GM23338 (cell line): Measurements from ENCODE around the gene PI4K2A. TPM values are rescaled to one million over a fixed set of nuclear protein-coding genes. Genes with fewer than 3 reads are reported as not detected.

Source experiments
- ATAC-seq: fragments of 200-7000 bp; cut with Tn5 transposase; 3 replicates; pipeline ENCODE4 v1.9.1; 2020
- DNase-seq: peaks from one replicate; pipeline ENCODE4 v3.0.0-alpha.2; 2015; ENCODE audit warnings: low spot score
- H2AFZ ChIP-seq: fragments of 200-600 bp; sonication (generic); 2 replicates; pipeline ENCODE4 v1.8.0; 2016; ENCODE audit warnings: antibody characterized with exemption, mild to moderate bottlenecking, moderate library complexity
- H3F3A ChIP-seq: fragments of 200-600 bp; sonication (generic); replicated peaks from 2 replicates; pipeline ENCODE4 v1.8.0; 2017; ENCODE audit warnings: antibody characterized with exemption, mixed run types, low read depth
- H3K27ac ChIP-seq: fragments of 200-600 bp; sonication (generic); 2 replicates; pipeline ENCODE4 v1.6.1; 2016; ENCODE audit warnings: low read depth
- H3K27me3 ChIP-seq: fragments of 200-600 bp; sonication (generic); 2 replicates; pipeline ENCODE4 v1.8.0; 2016; ENCODE audit warnings: mild to moderate bottlenecking, mixed run types, moderate library complexity; ENCODE audit not compliant: insufficient read depth
- H3K36me3 ChIP-seq: fragments of 200-600 bp; sonication (generic); 2 replicates; pipeline ENCODE4 v1.8.0; 2016; ENCODE audit warnings: mild to moderate bottlenecking; ENCODE audit not compliant: insufficient read depth
- H3K4me1 ChIP-seq: fragments of 200-600 bp; sonication (generic); 2 replicates; pipeline ENCODE4 v1.8.0; 2016; ENCODE audit warnings: mild to moderate bottlenecking, moderate library complexity; ENCODE audit not compliant: insufficient read depth
- H3K4me2 ChIP-seq: fragments of 200-600 bp; sonication (generic); 2 replicates; pipeline ENCODE4 v1.7.1; 2017; ENCODE audit warnings: mixed run types
- H3K4me3 ChIP-seq: fragments of 200-600 bp; sonication (generic); 2 replicates; pipeline ENCODE4 v1.6.1; 2016; ENCODE audit warnings: mixed run types
- H3K79me2 ChIP-seq: fragments of 200-600 bp; sonication (generic); replicated peaks from 2 replicates; pipeline ENCODE4 v1.8.0; 2017; ENCODE audit warnings: mild to moderate bottlenecking; ENCODE audit not compliant: insufficient read depth
- H3K9me2 ChIP-seq: fragments of 200-600 bp; sonication (generic); 2 replicates; pipeline ENCODE4 v1.8.0; 2017; ENCODE audit not compliant: insufficient read depth
- H4K20me1 ChIP-seq: fragments of 200-600 bp; sonication (generic); replicated peaks from 2 replicates; pipeline ENCODE4 v1.8.0; 2017; ENCODE audit warnings: mild to moderate bottlenecking; ENCODE audit not compliant: insufficient read depth
- H3K27ac Mint-ChIP-seq: 2 replicates; pipeline ENCODE4 v1.8.0; 2020; ENCODE audit warnings: inconsistent platforms, mild to moderate bottlenecking, moderate library complexity, mixed read lengths
- H3K27me3 Mint-ChIP-seq: 3 replicates; pipeline ENCODE4 v1.8.0; 2022; ENCODE audit warnings: low read depth, mild to moderate bottlenecking, moderate library complexity, mixed read lengths, inconsistent platforms; ENCODE audit not compliant: insufficient read depth, poor library complexity
- H3K36me3 Mint-ChIP-seq: 3 replicates; pipeline ENCODE4 v1.8.0; 2021; ENCODE audit warnings: low read depth, mild to moderate bottlenecking, inconsistent platforms, moderate library complexity, mixed read lengths
- H3K4me1 Mint-ChIP-seq: 3 replicates; pipeline ENCODE4 v1.8.0; 2020; ENCODE audit warnings: mild to moderate bottlenecking, inconsistent platforms, mixed read lengths
- H3K4me3 Mint-ChIP-seq: 3 replicates; pipeline ENCODE4 v1.8.0; 2021; ENCODE audit warnings: moderate library complexity, mild to moderate bottlenecking, inconsistent platforms, mixed read lengths
- H3K9me3 Mint-ChIP-seq: 3 replicates; pipeline ENCODE4 v1.8.0; 2020; ENCODE audit warnings: moderate library complexity, mild to moderate bottlenecking, inconsistent platforms, mixed read lengths
- CTCF ChIP-seq, 2 experiments: fragments of 200-600 bp in 1 of 2; sonication (generic) in 1 of 2; conservative IDR thresholded peaks; 2 replicates each; pipeline versions ENCODE4 v1.5.1 to v1.6.1; 2016 to 2017; ENCODE audit warnings: antibody characterized with exemption in 2 of 2, low read depth in 2 of 2, mild to moderate bottlenecking in 2 of 2, moderate library complexity in 1 of 2
- POLR2AphosphoS5 ChIP-seq: IDR thresholded peaks from 2 replicates; pipeline ENCODE4 v1.6.1; 2016; ENCODE audit warnings: antibody characterized with exemption, low read depth
- STAT1 ChIP-seq: IDR thresholded peaks from one replicate; pipeline ENCODE4 v1.6.1; 2016; ENCODE audit warnings: antibody characterized with exemption; ENCODE audit not compliant: unreplicated experiment
- ZNF114 ChIP-seq: fragments of 250-450 bp; sonication (Bioruptor Pico); IDR thresholded peaks from 2 replicates; pipeline ENCODE4 v1.5.0; 2020; ENCODE audit warnings: mild to moderate bottlenecking, moderate library complexity
- polyA plus RNA-seq: library from polyadenylated mRNA; unstranded; fragments of >200 nt; fragmentation: Nextera tagmentation; extraction: Ambion mirVana; gene quantifications from 2 replicates; pipeline ENCODE4 v1.2.1, GENCODE V29; 2016
- total RNA-seq: library from RNA; depleted of rRNA; stranded (reverse); fragments of >200 nt; shearing (Covaris generic); gene quantifications from 2 replicates; pipeline ENCODE4 v1.2.3, GENCODE V29; 2014
- TF ChIP-seq, protein P1 (sequence below): IDR thresholded peaks from 2 replicates; pipeline ENCODE4 v1.6.1; 2016; ENCODE audit warnings: antibody characterized with exemption

The PI4K2A gene
- total and polyA plus RNA-seq, 2 experiments from 2014 or later, result 8.1 to 29.2 TPM

DNA sequence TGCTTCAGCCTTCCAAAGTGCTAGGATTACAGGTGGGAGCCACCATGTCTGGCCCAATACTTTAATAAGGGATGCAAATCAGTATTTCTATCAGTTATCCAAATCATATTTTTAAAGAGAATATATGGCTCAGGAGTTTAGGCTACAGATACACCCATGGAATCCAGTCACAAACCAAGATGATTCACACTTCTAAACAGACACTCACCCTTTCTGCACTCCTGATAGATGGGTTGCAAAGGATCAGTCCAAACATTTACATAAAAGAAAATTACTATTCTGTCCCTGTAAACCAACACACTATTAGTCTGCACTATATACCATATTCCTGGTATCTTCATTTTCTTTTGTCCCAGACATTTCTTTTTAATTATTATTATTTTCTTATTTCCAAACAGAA, 9.4 kb upstream of the PI4K2A start:
- Mint-ChIP-seq H3K4me1 (peaks cover 6% of the 10 kb centered on the region; the same call in 2 of the 3 replicates), H3K4me3 (no peak overlapping the region), H3K36me3 (no peaks in the 10 kb centered on the region), H3K27me3 (peaks cover 5% of the 10 kb centered on the region), H3K9me3 (no peaks in the 10 kb centered on the region), H3K27ac (no peak overlapping the region)
- no peak for DNase-seq
- ATAC-seq, result no peak
- H2AFZ ChIP-seq, result no peak overlapping the region
- H3K9me2 ChIP-seq, result no peaks in the 10 kb centered on the region
- no peak overlapping the region for H3K4me2 ChIP-seq
- H3K4me3 ChIP-seq, result no peak overlapping the region
- no peaks in the 10 kb centered on the region for H3F3A ChIP-seq
- peaks cover 26% of the 10 kb centered on the region for H3K79me2 ChIP-seq
- no peak for TF ChIP-seq ZNF114
- no peak overlapping the region for H3K27ac ChIP-seq
- H3K27me3 ChIP-seq, result no peaks in the 10 kb centered on the region
- H3K36me3 ChIP-seq, result no peaks in the 10 kb centered on the region
- 0 out of 2 replicates have a peak, but pooled peaks cover 3% of the 10 kb centered on the region for H3K4me1 ChIP-seq
- peaks cover 4% of the 10 kb centered on the region for H4K20me1 ChIP-seq

- H3K36me3 Mint-ChIP-seq, result no peaks in the 10 kb centered on the region
- Histone ChIP-seq H3F3A (no peaks in the 10 kb centered on the region), H3K36me3 (no peaks in the 10 kb centered on the region), H3K27ac (peak within 1 kb of the TSS; percentile 82), H3K4me1 (0 out of 2 replicates have a peak, but pooled peaks cover 3% of the 10 kb centered on the region), H3K27me3 (no peaks in the 10 kb centered on the region), H2AFZ (peak within 1 kb of the TSS; percentile 80), H3K79me2 (peaks cover 20% of the 10 kb centered on the region), H3K4me3 (peak within 1 kb of the TSS; percentile 74), H3K4me2 (peak within 1 kb of the TSS; percentile 73), H3K9me2 (no peaks in the 10 kb centered on the region), H4K20me1 (0 out of 2 replicates have a peak, but pooled peaks cover under 1% of the 10 kb centered on the region)
- peaks cover 5% of the 10 kb centered on the region for H3K27me3 Mint-ChIP-seq
- H3K27ac Mint-ChIP-seq, result peak within 1 kb of the TSS; percentile 98
- H3K9me3 Mint-ChIP-seq, result no peaks in the 10 kb centered on the region
- ATAC-seq (peak; percentile 96), DNase-seq (peak; percentile 98)
- peaks cover 6% of the 10 kb centered on the region; the same call in 2 of the 3 replicates for H3K4me1 Mint-ChIP-seq
- peak within 1 kb of the TSS; percentile 97 for H3K4me3 Mint-ChIP-seq
- TF ChIP-seq STAT1 (no peak), POLR2AphosphoS5 (peak; percentile 71)
Measured at GRCh38 chr10:97632949-97633884, 7.3 kb upstream of the PI4K2A start, which contains the start of gene MORN4. Gene MORN4 (minus strand): TSS chr10:97633500. CDS start chr10:97619653, 13,847 bp downstream.

GRCh38 chr10:97633921-97634320, 6.5 kb upstream of the PI4K2A start:
- DNase-seq (peak; percentile 54), ATAC-seq (peak; percentile 12)
- H3K27ac ChIP-seq, result peak overlapping the region; percentile 64; the same call in 1 of the 2 replicates
- H3F3A ChIP-seq, result no peaks in the 10 kb centered on the region
- H3K9me2 ChIP-seq, result no peaks in the 10 kb centered on the region
- H3K27ac Mint-ChIP-seq, result peak overlapping the region; percentile 98
- peak overlapping the region; percentile 80 for H2AFZ ChIP-seq
- no peaks in the 10 kb centered on the region for H3K36me3 Mint-ChIP-seq
- peaks cover 5% of the 10 kb centered on the region for H3K27me3 Mint-ChIP-seq
- H3K4me2 ChIP-seq, result peak overlapping the region; percentile 73
- peak overlapping the region; percentile 97 for H3K4me3 Mint-ChIP-seq
- H3K79me2 ChIP-seq, result peaks cover 18% of the 10 kb centered on the region
- H3K4me3 ChIP-seq, result peak overlapping the region; percentile 74
- H3K4me1 Mint-ChIP-seq, result peaks cover 6% of the 10 kb centered on the region; the same call in 2 of the 3 replicates
- no peaks in the 10 kb centered on the region for H3K27me3 ChIP-seq
- no peaks in the 10 kb centered on the region for H4K20me1 ChIP-seq
- H3K36me3 ChIP-seq, result no peaks in the 10 kb centered on the region
- 0 out of 2 replicates have a peak, but pooled peaks cover 3% of the 10 kb centered on the region for H3K4me1 ChIP-seq
- H3K9me3 Mint-ChIP-seq, result no peaks in the 10 kb centered on the region
- TF ChIP-seq, protein P1, sequence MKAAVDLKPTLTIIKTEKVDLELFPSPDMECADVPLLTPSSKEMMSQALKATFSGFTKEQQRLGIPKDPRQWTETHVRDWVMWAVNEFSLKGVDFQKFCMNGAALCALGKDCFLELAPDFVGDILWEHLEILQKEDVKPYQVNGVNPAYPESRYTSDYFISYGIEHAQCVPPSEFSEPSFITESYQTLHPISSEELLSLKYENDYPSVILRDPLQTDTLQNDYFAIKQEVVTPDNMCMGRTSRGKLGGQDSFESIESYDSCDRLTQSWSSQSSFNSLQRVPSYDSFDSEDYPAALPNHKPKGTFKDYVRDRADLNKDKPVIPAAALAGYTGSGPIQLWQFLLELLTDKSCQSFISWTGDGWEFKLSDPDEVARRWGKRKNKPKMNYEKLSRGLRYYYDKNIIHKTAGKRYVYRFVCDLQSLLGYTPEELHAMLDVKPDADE, result no peak
- no peak for TF ChIP-seq ZNF114
- peak in 1 of 2 experiments; percentile 36; a peak in 2 of 4 replicates for TF ChIP-seq CTCF (conservative IDR thresholded peaks at IDR 0.05; ENCODE audit: low read depth in 2 of 2)
